ENCODE data around the gene CDK14.
"Not testable (repeated sequence)": the region's sequence is repeated elsewhere in the genome, so short reads cannot be mapped to it uniquely, and the experiment has no call there.

The CDK14 gene

GRCh38 chr7:90897961-90898469 is 301.9 kb downstream of the CDK14 start:
- no peak for DNase-seq (ENCODE audit: low read depth in 2 of 2)

- no peak for DNase-seq (ENCODE audit: low read depth in 2 of 2)
Measured at GRCh38 chr7:90900628-90901356, 304.7 kb downstream of the CDK14 start.

- no peak for DNase-seq (ENCODE audit: low read depth in 2 of 2)
Measured at GRCh38 chr7:90903841-90904240, 307.7 kb downstream of the CDK14 start.

- no peak for DNase-seq (ENCODE audit: low read depth in 2 of 2)
Measured at GRCh38 chr7:90910136-90910535, 314.0 kb downstream of the CDK14 start.

- no peak for DNase-seq (ENCODE audit: low read depth in 2 of 2)
Measured at GRCh38 chr7:90916319-90916718, 320.2 kb downstream of the CDK14 start.

GRCh38 chr7:90917539-90917938 is 321.4 kb downstream of the CDK14 start:
- DNase-seq (ENCODE audit: low read depth in 2 of 2): no peak

GRCh38 chr7:90918303-90918702 is 322.2 kb downstream of the CDK14 start:
- no peak for DNase-seq (ENCODE audit: low read depth in 2 of 2)

- DNase-seq (ENCODE audit: low read depth in 2 of 2): no peak
Measured at GRCh38 chr7:90919816-90920215, 323.7 kb downstream of the CDK14 start.

GRCh38 chr7:90920336-90920735 is 324.2 kb downstream of the CDK14 start:
- no peak for DNase-seq (ENCODE audit: low read depth in 2 of 2)

- DNase-seq (ENCODE audit: low read depth in 2 of 2): no peak
Measured at GRCh38 chr7:90923541-90923997, 327.4 kb downstream of the CDK14 start.

GRCh38 chr7:90928700-90929424 is 332.7 kb downstream of the CDK14 start:
- not testable (repeated sequence) for DNase-seq (ENCODE audit: low read depth in 2 of 2)

- DNase-seq (ENCODE audit: low read depth in 2 of 2): no peak
Measured at GRCh38 chr7:90931986-90932916, 336.1 kb downstream of the CDK14 start.

GRCh38 chr7:90933041-90933440 is 336.9 kb downstream of the CDK14 start:
- DNase-seq (ENCODE audit: low read depth in 2 of 2): no peak

- no peak for DNase-seq (ENCODE audit: low read depth in 2 of 2)
Measured at GRCh38 chr7:90933984-90934383, 337.9 kb downstream of the CDK14 start.

- no peak for DNase-seq (ENCODE audit: low read depth in 2 of 2)
Measured at GRCh38 chr7:90938371-90938770, 342.2 kb downstream of the CDK14 start.

GRCh38 chr7:90939666-90940065 is 343.5 kb downstream of the CDK14 start:
- DNase-seq (ENCODE audit: low read depth in 2 of 2): no peak

- no peak for DNase-seq (ENCODE audit: low read depth in 2 of 2)
Measured at GRCh38 chr7:90944021-90944420, 347.9 kb downstream of the CDK14 start.

GRCh38 chr7:90945104-90945787 is 349.1 kb downstream of the CDK14 start:
- no peak for DNase-seq (ENCODE audit: low read depth in 2 of 2)

GRCh38 chr7:90946730-90947501 is 350.8 kb downstream of the CDK14 start:
- DNase-seq (ENCODE audit: low read depth in 2 of 2): no peak

- DNase-seq (ENCODE audit: low read depth in 2 of 2): no peak
Measured at GRCh38 chr7:90948085-90948484, 352.0 kb downstream of the CDK14 start.

GRCh38 chr7:90951229-90951628 is 355.1 kb downstream of the CDK14 start:
- no peak for DNase-seq (ENCODE audit: low read depth in 2 of 2)

Measured in stimulated activated CD8-positive, alpha-beta memory T cell treated with anti-CD3 and anti-CD28 coated beads, Interleukin-2, amount 100 ng/mL, for 48 hours (primary cell).